ENCODE data around the gene EPN3.

- no peak for TF ChIP-seq CTCF (IDR thresholded peaks at IDR 0.05)
- TF ChIP-seq ZFX (IDR thresholded peaks at IDR 0.05; ENCODE audit: borderline replicate concordance) = no peak
These were observed 2.7 kb upstream of the EPN3 start for GRCh38 chr17:50529849-50530248.
